Urothelium cell line (cell line): ENCODE data around the gene MSMB.
"Not testable (repeated sequence)": the region's sequence is repeated elsewhere in the genome, so short reads cannot be mapped to it uniquely, and the experiment has no call there.

Experiments used
- DNase-seq: peaks from one replicate; pipeline ENCODE4 v3.0.0; 2011; ENCODE audit warnings: low spot score, mixed read lengths
- FAIRE-seq: peaks from 2 replicates; lab custom pipeline; 2011; peaks lifted over from hg19 to GRCh38; lab: Jason Lieb, UNC

Gene MSMB, protein sequence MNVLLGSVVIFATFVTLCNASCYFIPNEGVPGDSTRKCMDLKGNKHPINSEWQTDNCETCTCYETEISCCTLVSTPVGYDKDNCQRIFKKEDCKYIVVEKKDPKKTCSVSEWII

DNA sequence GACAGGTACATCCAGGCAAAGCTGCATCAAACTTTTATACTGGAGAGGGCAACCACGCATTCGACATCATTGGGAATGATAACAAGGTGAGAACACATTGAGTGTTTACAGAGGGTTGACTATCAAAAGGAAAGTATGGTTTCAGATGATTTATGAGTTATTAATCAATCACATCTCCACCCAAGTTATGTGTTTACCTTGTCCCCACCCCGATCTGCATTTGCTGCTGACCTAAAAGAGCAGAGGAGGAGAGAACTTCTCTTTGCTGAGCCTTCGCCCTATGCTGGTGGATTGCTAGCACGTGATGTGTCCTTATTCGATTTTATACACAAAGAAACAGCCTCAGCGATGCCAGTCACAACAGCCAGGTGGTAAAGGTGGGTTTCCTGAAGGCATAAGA lies at the start of gene MSMB:
Gene MSMB (minus strand): TSS at position 9 of the 400 bp plus-strand sequence. CDS start 32 bp downstream, outside the sequence.
- FAIRE-seq (no peak), DNase-seq (no peak)

DNA sequence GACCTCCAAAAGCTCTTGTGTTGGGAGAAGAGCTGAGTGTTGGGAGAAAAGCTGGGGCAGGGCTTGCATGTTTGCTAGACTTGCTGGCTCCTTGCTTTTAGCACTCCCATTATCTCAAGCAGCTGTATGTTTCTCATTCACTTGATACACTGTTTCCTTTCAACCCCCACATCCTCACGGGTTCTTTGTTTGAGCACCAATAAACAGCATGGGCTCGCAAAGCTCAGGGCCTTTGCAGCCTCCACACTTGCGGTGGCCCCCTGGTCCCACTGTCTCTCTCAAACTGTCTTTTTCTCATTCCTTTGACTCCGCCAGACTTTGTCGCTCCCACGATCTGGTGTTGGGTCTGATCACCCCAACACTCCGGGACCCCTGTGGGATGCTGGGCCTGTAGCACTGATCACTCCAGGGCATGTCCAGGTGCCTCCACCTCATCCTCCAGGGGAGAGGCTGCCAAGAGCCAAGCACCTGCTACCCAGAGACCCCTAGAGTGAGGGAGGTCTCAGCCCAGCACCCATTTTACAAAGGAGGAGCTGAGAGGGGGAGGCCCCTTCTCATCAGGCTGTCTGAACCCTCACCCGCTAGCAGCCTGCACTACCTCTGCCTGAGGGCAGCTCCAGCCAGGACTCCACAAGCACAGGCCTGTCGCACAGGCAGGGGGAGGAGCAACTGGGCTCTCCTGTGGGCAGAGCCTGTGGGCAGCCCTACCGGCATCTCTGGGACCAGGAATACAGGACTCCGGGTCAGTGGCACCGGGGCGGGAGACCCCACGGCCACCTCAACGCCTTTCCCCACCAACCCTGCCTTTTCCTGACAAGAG lies 49.1 kb upstream of the MSMB start:
- no peak for FAIRE-seq
- DNase-seq = no peak

DNA sequence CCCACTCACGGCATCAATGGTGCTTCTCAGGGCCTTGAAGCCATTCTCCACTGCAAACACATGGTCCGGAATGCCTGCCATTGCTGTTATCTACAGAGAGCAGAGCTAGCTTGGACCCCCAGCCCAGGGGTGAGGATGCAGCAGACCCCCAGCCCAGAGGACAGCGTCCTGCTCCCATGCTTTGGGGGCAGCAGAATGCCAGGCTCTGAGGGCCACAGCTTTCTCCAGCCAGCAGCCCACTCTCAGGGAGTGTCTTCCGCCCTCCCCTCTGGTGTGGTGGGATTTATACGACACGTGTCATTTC lies 48.1 kb upstream of the MSMB start:
- DNase-seq = no peak
- FAIRE-seq = no peak

DNA sequence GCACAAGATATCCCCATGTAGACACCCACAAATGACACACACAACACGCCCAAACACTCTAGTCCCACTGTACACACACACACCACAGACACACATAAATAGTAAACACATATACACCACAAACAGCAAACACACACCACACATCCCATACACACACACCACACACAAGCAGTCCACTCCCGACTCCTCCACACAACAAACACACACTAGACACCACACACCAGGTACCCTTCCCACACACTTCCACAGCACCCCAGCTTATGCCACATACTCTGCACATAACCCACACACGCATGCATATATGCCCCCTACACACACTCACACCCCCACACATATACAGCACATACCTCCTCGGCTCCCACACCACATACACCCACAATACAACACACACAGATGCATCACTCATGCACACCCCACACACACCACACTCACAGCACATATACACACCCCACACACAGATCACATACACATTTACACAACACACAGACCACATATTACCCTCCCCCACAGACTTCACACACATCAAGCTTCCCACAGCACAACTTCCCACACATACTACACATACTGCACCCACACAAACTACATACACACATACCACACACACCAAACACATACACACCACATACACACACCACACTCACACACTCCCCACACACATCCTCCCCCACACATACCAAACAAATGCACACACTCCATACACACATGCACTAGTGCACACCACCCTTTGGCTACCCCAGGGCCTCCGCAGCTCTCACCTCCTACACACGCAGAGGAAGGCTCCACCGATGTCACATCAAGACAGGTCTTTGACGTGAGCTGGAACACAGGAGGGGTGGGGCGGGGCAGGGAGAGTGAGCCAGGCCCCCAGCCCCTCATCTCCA lies 47.5 kb upstream of the MSMB start:
- not testable (repeated sequence) for FAIRE-seq, DNase-seq

DNA sequence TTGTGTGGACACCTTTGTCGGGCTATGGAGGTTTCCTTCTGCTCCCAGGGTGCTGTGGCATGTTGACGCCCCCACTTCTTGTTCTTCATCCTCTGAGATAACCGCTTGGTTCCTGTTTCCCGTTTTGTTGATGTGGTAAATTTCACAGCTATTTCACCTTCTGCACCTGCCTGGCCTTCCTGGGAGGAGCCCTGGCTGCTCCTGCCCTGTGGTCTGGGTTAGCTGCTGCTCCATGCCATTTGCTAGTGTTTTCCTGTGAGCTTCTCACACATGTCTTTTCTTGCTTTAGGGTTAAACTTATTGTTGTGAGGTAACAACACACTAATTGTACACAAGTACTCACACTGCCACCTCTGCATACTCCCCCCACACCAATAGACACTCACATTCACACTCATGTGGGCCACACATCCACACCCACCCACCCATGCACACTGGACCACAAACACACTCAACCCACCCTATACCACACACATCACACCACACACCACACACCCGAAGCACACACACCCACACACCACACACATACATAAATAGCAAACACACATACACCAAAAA lies 46.5 kb upstream of the MSMB start:
- no peak for FAIRE-seq
- DNase-seq = no peak

GRCh38 chr10:46091828-46092523 lies 45.9 kb upstream of the MSMB start:
- FAIRE-seq (no peak), DNase-seq (no peak)

GRCh38 chr10:46091080-46091827 lies 45.2 kb upstream of the MSMB start:
- FAIRE-seq (no peak), DNase-seq (no peak)

DNA sequence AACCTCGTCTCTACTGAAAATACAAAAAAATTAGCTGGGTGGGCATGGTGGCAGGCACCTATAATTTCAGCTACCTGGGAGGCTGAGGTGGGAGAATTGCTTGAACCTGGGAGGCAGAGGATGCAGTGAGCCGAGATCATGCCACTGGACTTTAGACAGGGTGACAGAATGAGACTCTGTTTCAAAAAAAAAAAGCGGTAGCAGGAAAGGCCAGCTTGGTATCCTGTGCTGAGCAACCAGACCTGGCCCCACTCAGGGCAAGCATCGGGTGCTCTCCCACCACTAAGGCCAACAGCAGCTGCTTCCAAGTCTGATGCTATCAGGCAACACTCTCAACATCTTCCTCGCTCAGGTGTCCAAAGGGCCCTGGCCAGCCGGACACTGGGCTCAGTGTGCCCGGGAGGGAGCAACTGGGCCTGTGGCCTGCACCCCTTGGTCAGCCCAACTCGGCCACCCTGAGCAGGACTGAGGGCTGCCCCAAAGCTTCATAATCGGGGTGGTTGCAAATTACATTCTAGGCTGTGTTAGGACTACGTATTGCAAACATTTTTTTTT lies 44.3 kb upstream of the MSMB start:
- no peak for FAIRE-seq
- DNase-seq = no peak

GRCh38 chr10:46087381-46087780 lies 41.3 kb upstream of the MSMB start:
- DNase-seq, FAIRE-seq: not testable (repeated sequence)

DNA sequence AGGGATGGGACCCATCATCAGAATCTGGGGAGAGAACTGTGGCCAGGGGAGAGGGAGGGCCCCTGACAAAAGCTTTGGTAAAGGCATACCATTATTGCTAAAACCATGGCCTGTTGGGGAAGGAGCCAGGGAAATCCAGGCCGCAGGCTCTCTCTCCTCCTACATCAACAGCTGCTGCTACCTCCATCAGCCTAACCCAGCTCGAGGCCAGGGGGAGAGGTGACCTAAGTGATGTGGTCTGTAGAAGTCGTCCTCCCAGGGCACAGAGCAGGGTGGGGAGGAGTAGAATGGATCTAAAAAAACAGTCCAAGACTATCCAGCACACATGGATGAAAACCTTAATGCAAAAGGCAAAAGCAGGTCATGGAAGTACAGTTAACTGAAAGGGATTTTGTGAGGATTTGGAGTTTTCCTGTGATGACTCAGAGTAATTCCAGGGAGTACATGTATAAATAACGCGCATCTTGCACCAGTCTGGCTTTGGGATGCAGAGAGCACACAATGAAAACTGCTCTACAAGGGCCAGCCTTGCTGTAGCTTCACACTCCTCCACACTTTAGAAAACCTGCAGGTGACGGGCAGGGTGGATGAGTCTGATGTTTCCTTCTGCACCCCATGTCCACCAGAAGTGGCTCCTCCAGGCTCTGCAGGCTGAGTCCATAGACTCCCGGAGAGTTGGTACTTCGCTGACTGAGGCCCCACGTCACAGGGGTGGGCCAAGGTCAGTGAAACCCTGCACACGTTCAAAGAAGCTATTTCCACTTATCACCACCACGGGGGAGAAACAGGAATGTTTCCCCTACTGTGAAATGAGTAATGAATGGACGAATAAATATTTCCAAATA lies 38.5 kb upstream of the MSMB start:
- DNase-seq = no peak
- no peak for FAIRE-seq

- DNase-seq (no peak), FAIRE-seq (no peak)
These were observed 34.8 kb upstream of the MSMB start for GRCh38 chr10:46080886-46081285.

- DNase-seq = no peak
- no peak for FAIRE-seq
These were observed 33.9 kb upstream of the MSMB start for GRCh38 chr10:46079831-46080585.

DNA sequence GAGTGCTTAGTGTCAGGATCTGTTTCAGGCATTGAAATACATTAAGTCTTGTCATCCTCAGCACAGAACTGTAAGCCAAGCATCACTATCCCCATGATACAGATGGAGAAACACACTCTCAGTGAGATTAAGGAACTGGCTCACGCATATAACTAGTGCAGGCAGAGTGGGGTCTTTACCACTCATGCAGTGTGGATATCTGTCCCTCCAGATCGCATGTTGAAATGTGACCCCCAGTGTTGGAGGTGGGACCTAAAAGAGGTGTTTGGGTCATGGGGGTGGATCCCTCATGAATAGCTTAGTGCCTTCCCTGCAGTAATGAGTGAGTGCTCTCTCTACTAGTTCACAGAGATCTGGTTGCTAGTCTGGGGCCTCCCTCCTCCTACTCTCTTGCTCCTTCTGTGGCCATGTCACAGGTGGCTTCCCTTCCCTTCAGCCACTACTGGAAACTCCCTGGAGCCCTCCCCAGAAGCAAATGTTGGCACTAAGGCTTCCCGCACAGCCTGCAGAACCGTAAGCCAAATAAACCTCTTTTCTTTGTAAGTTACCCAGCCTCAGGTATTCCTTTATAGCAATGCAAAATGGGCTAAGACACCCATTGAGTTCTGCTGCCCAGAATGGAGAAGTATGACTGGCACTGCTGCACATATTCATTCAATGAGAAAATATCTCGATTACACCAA lies 31.8 kb upstream of the MSMB start:
- FAIRE-seq = no peak

DNA sequence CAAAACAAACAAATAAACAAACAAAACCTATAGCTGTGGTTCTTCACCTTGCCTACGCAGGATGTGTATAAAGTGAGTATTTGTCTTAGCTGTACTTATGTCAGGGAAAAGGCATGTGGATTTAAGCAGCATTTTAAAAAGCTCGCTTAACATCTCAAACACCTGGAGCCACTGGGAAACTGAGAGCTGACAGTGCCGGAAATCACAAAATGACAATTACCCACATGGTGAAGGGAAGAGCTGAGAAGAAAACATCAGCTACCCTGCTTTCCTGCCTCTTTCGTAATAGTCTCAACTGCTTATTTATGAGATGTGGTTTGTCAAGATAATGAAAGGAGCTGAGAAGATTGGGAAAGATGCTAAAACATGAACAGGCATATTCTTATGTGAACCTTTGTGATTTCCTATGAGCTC lies 31.1 kb upstream of the MSMB start:
- FAIRE-seq (no peak), DNase-seq (no peak)

More for the DNA sequence above, 31.8 kb upstream of the MSMB start:
- no peak for DNase-seq

DNA sequence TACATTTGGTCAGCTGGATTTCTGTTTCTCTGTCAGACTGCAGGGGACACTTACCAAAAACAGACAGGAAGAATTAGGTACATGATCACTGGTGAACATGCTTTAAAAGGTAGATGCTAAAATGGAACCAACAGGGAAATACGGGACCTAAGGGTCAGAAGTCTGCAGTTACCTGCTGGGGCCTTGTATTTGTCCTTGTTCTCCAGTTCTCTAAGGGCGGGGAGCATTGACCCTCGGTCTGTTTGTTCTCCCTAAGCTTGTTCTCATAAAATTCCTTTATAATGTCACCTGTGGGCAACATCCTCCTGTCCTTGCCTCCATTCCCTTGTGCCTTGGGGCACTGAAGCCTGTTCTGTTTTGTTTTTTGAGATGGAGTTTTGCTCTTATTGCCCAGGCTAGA lies 29.8 kb upstream of the MSMB start:
- FAIRE-seq = no peak
- no peak for DNase-seq

DNA sequence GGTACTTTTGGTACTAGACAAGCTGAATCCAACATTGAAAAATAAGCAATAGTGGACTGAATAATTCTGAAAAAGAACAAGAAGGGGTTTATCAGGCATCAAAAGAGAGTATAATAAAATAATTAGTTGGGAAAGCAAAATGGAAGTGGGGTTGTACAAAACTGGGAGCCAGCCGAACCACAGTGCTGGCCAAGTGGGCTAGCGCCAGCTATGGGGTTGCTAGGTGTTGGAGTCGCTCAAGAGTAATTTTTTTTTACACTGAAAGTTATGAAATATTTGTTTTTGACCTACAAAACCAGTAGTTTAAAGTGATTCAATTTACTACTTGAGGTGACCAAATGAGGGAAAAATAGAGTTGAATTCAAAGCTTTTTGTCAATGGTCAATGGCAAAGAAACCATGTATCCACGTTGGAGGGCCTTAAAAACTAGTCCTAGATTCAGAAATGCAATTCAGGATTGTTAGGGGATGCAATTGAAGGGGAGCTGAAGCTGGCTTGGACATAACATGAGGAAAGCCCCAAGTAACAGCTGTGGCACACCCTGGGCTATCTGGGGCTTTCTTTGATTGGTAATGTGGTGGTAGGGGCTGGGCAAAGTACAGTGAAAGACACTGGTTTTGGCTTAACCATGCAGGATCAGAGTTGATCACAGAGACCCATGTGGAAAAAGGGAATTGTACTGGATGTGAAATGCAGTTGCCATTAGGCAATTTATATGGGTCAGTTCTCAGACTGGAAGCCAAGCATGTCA lies 28.3 kb upstream of the MSMB start:
- no peak for DNase-seq
- no peak for FAIRE-seq

DNA sequence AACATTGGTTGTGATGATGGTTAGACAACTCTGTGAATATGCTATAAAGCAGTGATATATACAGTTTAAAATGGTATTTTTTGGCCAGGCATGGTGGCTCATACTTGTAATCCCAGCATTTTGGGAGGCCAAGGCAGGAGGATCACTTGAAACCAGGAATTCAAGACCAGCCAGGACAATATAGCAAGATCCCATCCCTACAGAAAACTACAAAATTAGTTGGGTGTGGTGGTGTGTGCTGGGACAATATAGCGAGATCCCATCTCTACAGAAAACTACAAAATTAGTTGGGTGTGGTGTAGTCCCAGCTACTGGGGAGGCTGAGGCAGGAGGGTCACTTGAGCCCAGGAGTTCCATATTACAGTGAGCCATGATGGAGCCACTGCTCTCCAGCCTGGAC lies 27.5 kb upstream of the MSMB start:
- DNase-seq (no peak), FAIRE-seq (no peak)
